ENCODE measurements around the gene SHROOM3. TPM values are rescaled to one million over a fixed set of nuclear protein-coding genes. Genes with fewer than 3 reads are reported as not detected.
A peak's percentile ranks its signal among the peaks of the same experiment; 100 is the strongest.
"Not testable (repeated sequence)": the region's sequence is repeated elsewhere in the genome, so short reads cannot be mapped to it uniquely, and the experiment has no call there.

SHROOM3 gene
- total and polyA plus RNA-seq, 8 donors, result 6.1 to 212 (median 77.6) TPM

- H3K36me3 ChIP-seq, result no peaks in the 10 kb centered on the region
- WGBS, 5 donors, result 94 to 100% (median 97%) methylated on average over 1 of the region's 1 CpG
- no peaks in the 10 kb centered on the region for H3K27me3 ChIP-seq
- no peak for DNase-seq
- no peaks in the 10 kb centered on the region for H3K9me3 ChIP-seq
- TF ChIP-seq EP300 (IDR thresholded peaks at IDR 0.05) (no peak), POLR2A (IDR thresholded peaks at IDR 0.05) (no peak), POLR2AphosphoS5 (IDR thresholded peaks at IDR 0.05) (no peak), CTCF (IDR thresholded peaks at IDR 0.05) (no peak)
- peaks cover 5 to 78% (median 35%) of the 10 kb centered on the region in 4 donors for H3K4me1 ChIP-seq
- H3K4me3 ChIP-seq, result no peak overlapping the region
- intact Hi-C loops (cut with DNase I; ENCODE audit: low total_unique reads), result no loop called here
- H3K27ac ChIP-seq, result peak overlapping the region; percentile 21 to 50 (median 41)
These were observed 172.8 kb downstream of the SHROOM3 start for GRCh38 chr4:76607846-76608245.

- DNase-seq; intact Hi-C loops (cut with DNase I; ENCODE audit: low total_unique reads); H3K4me3 ChIP-seq; H3K27me3 ChIP-seq; H3K9me3 ChIP-seq; H3K36me3 ChIP-seq: not testable (repeated sequence)
- peaks cover 5 to 82% (median 35%) of the 10 kb centered on the region in 4 donors for H3K4me1 ChIP-seq
- peak overlapping the region in 2 of 5 donors; percentile 11 to 50 for H3K27ac ChIP-seq
These were observed 173.5 kb downstream of the SHROOM3 start for GRCh38 chr4:76608549-76608948.

GRCh38 chr4:76610751-76611547 lies 175.9 kb downstream of the SHROOM3 start:
- 20 to 37% (median 26%) methylated on average over 8 of the region's 8 CpGs for WGBS, 5 donors
- no peaks in the 10 kb centered on the region for H3K9me3 ChIP-seq
- H3K4me3 ChIP-seq, result no peak overlapping the region
- intact Hi-C loops (cut with DNase I; ENCODE audit: low total_unique reads), result no loop called here
- H3K27ac ChIP-seq, result peak overlapping the region; percentile 81 to 93 (median 86)
- no peak for TF ChIP-seq POLR2AphosphoS5 (IDR thresholded peaks at IDR 0.05)
- no peak for TF ChIP-seq EP300 (IDR thresholded peaks at IDR 0.05)
- TF ChIP-seq CTCF (IDR thresholded peaks at IDR 0.05), result peak in 1 of 7 experiments; percentile 26
- no peak for TF ChIP-seq POLR2A (IDR thresholded peaks at IDR 0.05)
- peaks cover 9 to 78% (median 33%) of the 10 kb centered on the region in 4 donors for H3K4me1 ChIP-seq
- peak in 1 of 2 donors; percentile 48 for DNase-seq
- no peaks in the 10 kb centered on the region for H3K36me3 ChIP-seq
- no peaks in the 10 kb centered on the region for H3K27me3 ChIP-seq

- no peaks in the 10 kb centered on the region for H3K27me3 ChIP-seq
- DNase-seq, result peak; percentile 80 to 86
- WGBS, 5 donors, result 24 to 45% (median 31%) methylated on average over 6 of the region's 6 CpGs
- no peaks in the 10 kb centered on the region for H3K36me3 ChIP-seq
- H3K27ac ChIP-seq, result peak overlapping the region; percentile 81 to 93 (median 86)
- TF ChIP-seq POLR2A (IDR thresholded peaks at IDR 0.05) (peak in 2 of 4 donors; percentile 22 to 73), CTCF (IDR thresholded peaks at IDR 0.05) (no peak), POLR2AphosphoS5 (IDR thresholded peaks at IDR 0.05) (peak in 2 of 3 donors; percentile 91)
- H3K4me3 ChIP-seq, result no peak overlapping the region
- peaks cover 9 to 70% (median 29%) of the 10 kb centered on the region in 4 donors for H3K4me1 ChIP-seq
- no peaks in the 10 kb centered on the region for H3K9me3 ChIP-seq
- intact Hi-C loops (cut with DNase I; ENCODE audit: low total_unique reads), result no loop called here
These were observed 176.7 kb downstream of the SHROOM3 start for GRCh38 chr4:76611616-76612207.

- no peaks in the 10 kb centered on the region for H3K27me3 ChIP-seq
- no peak overlapping the region for H3K27ac ChIP-seq
- H3K4me3 ChIP-seq, result no peak overlapping the region
- H3K4me1 ChIP-seq, result peaks cover 9 to 47% (median 21%) of the 10 kb centered on the region in 4 donors
- TF ChIP-seq POLR2AphosphoS5 (IDR thresholded peaks at IDR 0.05) (no peak), EP300 (IDR thresholded peaks at IDR 0.05) (no peak), CTCF (IDR thresholded peaks at IDR 0.05) (no peak), POLR2A (IDR thresholded peaks at IDR 0.05) (no peak)
- H3K36me3 ChIP-seq, result no peaks in the 10 kb centered on the region
- intact Hi-C loops (cut with DNase I; ENCODE audit: low total_unique reads), result no loop called here
- H3K9me3 ChIP-seq, result no peaks in the 10 kb centered on the region
- no peak for DNase-seq
These were observed 179.6 kb downstream of the SHROOM3 start for GRCh38 chr4:76614589-76614988.

Measured in stomach (tissue), 9 donors.